Activated naive CD4-positive, alpha-beta T cell treated with anti-CD3 and anti-CD28 coated beads, Interleukin-2, amount 50 U/mL, for 72 hours (primary cell): ENCODE data around the gene CAPN9. TPM values are rescaled to one million over a fixed set of nuclear protein-coding genes. Genes with fewer than 3 reads are reported as not detected.

Experiments
- ATAC-seq, 2 donors: fragments of 150-1000 bp; cut with Tn5 transposase; 2 replicates each; pipeline ENCODE4 v1.10.0; 2021; ENCODE audit warnings: mild to moderate bottlenecking in 2 of 2, moderate library complexity in 2 of 2
- DNase-seq, 2 donors: peaks; one replicate each; pipeline ENCODE4 v3.0.0; 2021 to 2022; ENCODE audit warnings: low spot score in 2 of 2
- H3K27ac Mint-ChIP-seq, 2 donors: one replicate each; pipeline ENCODE4 v1.8.0; 2022; ENCODE audit warnings: mild to moderate bottlenecking in 2 of 2, mixed read lengths in 2 of 2
- H3K36me3 Mint-ChIP-seq, 2 donors: one replicate each; pipeline ENCODE4 v1.8.0; 2022; ENCODE audit warnings: mixed read lengths in 2 of 2
- H3K9me3 Mint-ChIP-seq, 2 donors: one replicate each; pipeline ENCODE4 v1.8.0; 2022; ENCODE audit warnings: mixed read lengths in 2 of 2
- total RNA-seq, 2 donors: library from RNA; stranded (reverse); gene quantifications; one replicate each; pipeline ENCODE4 v1.2.3, GENCODE V29; 2022

CAPN9 gene
- total RNA-seq, 2 donors from 2014 or later: not detected

DNA sequence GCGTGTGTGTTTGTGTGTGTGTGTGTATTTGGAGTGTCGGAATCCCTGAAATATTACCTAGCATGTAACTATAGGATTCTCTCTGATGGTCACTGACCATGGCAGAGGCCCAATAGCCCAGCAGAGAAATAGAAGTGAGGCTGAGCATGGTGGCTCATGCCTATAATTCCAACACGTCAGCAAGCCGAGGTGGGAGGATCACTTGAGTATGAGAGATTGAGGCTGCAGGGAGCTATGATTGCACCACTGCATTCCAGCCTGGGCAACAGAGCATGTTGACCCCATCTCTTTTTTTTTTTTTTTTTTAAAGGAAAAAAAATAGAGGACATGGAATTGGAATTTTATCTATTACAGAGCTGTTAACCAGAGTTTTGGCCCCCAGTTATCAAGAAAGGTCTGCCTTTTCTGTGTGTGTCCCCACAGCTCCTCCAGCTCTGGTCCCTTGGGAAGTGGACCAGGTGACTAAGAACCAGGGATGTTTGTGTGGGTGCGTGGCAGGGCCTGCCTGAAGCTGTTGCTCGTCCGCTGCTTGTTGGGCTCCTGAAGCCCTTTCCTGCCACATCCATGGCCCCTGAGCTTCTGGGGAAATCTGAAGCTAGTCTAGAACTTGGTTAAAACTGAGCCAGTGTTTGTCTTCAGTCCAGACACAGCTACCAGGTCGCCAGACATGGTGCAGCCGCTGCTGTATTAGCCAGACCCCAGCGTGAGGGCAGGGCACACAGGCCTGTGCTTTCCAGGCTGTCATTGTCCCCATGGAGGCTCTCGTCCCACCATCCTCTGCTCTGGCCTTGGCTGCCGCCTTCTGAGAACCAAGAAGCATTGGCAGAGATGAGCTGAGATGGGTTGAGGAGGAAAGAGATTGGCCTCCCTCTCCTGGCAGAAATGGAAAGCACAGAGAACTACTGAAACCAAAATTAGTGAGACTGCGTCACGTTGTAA, 25.5 kb downstream of the CAPN9 start:
- DNase-seq (no peak), ATAC-seq (no peak)
- H3K27ac Mint-ChIP-seq: no peak overlapping the region
- H3K9me3 Mint-ChIP-seq: no peaks in the 10 kb centered on the region
- H3K36me3 Mint-ChIP-seq: no peaks in the 10 kb centered on the region

DNA sequence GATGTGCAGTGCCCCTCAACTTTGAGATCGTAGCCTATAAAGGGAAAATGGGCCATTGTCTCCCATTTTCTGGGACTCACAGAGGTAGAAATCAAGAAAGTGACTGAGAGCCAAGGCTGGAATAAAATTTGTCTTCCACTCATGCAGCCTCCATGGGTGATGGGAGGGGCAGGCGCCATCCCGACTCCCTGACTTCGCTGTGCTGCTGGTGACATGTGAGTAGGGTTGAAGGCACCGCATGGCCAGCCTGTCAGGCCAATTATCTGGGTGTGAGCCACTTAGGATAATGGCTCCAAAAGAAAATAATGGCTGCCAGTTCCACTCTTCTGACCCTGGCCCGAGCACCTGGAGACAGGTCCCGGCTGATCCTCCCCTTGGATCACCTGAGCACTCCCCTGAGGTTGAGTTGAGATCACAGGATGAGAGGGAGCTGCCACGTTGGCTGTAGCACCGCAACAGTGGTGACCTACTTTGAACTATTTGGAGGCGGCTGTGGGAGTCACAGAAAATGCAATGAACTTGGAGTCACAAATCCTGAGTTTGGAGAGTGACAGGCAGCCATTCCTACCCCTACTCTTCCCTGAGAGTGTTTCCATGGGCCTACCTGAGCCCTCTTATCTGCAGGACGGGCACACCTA, 26.3 kb downstream of the CAPN9 start:
- H3K36me3 Mint-ChIP-seq: no peaks in the 10 kb centered on the region
- DNase-seq (no peak), ATAC-seq (no peak)
- no peak overlapping the region for H3K27ac Mint-ChIP-seq
- no peaks in the 10 kb centered on the region for H3K9me3 Mint-ChIP-seq

DNA sequence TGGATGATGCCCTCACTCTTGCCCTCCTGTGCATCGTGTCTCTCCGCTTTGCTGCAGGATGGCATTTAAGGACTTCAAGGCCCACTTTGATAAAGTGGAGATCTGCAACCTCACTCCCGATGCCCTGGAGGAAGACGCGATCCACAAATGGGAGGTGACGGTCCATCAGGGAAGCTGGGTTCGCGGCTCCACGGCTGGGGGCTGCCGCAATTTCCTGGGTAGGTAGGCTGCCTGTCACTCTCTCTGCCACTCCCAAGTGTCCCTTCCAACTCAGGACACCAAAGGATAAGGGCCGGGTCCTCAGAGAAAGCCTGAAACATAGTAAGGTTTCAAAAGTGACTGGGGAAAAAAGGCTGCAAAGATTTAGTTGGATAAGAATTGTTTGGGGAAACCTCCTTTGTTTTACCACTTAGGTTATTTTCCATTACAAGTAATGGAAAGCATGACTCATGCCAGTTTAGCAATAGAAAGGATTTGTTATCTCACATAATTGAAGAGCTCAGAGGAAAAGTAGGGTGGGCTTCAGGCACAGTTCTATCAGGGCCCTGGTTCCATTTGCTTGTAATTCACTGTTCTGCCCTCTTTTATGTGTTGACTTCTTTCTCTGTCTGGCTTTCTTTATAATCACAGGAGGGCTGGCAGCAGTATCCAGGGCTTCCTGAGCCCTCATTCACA, 31.9 kb downstream of the CAPN9 start:
- ATAC-seq: no peak
- DNase-seq: no peak
- Mint-ChIP-seq H3K27ac (no peak overlapping the region), H3K9me3 (no peaks in the 10 kb centered on the region), H3K36me3 (no peaks in the 10 kb centered on the region)

DNA sequence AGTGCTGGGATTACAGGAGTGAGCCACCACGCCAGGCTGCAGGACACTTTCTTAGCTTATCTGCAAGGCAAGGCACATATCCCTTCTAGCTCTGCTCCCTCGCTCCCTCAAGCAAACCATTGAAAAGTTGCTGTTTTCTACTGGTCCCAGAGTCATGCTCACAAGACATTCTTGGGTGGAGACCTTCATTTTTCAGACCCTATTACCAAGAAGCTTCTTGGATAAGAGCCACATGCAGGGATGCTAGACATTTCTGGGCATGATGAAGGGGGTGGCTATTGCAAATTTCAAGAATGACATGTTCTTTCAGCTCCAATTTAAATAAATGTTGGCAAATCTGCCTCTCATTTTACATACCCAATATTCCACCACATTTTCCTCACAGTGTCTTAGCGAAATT, 33.9 kb downstream of the CAPN9 start:
- Mint-ChIP-seq H3K36me3 (no peaks in the 10 kb centered on the region), H3K9me3 (no peaks in the 10 kb centered on the region), H3K27ac (no peak overlapping the region)
- DNase-seq: no peak
- no peak for ATAC-seq

DNA sequence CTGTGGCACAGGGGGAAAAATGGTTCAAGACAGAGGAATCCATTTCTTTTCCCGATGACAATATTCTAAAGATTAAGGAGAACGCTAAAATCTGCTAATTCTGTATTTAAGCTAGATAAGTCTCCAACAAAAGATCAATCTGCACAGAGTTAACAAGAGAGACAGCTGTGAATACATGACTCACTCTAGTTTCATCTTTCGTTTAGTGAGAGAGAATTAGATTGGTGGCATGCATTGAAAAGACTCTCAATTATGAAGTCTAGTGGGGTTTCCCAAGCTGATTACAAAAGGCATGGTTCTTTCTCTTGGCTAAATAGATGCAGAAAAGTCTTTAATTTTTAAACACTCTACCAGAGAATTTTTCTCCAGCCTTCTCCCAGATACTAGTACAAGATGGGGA, 34.4 kb downstream of the CAPN9 start:
- no peaks in the 10 kb centered on the region for H3K36me3 Mint-ChIP-seq
- peak in 1 of 2 donors; percentile 86 for ATAC-seq
- no peak for DNase-seq
- H3K9me3 Mint-ChIP-seq: no peaks in the 10 kb centered on the region
- H3K27ac Mint-ChIP-seq: no peak overlapping the region

DNA sequence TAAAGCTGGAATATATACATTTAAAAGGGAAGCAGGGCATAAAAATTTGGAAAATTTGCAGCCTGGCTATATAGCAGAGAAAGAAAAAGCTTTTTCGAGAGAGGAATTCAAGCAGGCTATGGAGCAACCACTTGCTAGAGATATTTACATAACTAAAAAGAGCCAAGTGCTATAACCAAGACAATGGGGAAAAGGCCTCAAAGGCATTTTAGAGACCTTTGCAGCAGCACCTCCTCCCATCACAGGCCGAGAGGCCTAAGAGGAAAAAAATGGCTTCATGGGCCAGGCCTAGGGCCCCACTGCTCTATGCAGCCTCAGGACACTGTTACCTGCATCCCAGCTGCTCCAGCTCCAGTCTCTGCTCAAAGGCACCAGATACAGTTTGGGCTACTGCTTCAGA, 37.0 kb downstream of the CAPN9 start:
- Mint-ChIP-seq H3K27ac (no peak overlapping the region), H3K36me3 (no peaks in the 10 kb centered on the region), H3K9me3 (no peaks in the 10 kb centered on the region)
- DNase-seq (no peak), ATAC-seq (no peak)

DNA sequence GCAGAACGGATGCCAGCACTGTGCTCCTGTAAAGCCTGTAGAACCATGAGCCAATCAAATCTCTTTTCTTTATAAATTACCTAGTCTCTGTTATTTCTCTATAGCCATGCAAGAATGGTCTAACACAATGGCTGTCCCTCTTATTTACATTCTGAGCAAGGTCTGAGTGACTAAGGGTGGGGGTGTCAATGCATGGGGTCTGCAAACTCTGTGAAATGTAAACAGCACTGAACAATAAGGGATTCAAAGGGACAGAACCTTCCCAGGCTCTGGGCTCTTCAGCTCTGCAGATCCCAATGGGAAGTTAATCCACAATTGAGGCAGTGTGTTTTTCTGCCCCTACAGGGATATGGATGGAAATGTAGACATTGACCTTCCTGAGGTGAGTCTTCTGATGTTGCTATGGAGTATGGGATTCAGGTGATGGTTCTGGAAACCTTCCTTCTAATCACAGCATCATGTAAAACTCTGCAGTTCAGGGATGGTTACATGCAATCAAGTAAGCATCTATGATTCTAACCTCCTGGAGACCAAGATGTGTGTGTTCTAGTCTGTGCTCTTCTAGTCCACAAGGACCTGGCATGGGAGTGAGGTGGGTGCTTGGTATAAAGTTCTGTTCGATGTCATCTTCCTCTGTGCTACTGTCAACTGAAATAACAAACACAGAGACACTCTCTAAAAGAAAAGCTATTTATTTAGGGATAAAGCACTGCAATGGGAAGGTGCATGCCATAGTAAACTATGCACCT, 38.6 kb downstream of the CAPN9 start:
- H3K36me3 Mint-ChIP-seq: no peaks in the 10 kb centered on the region
- no peak for DNase-seq

DNA sequence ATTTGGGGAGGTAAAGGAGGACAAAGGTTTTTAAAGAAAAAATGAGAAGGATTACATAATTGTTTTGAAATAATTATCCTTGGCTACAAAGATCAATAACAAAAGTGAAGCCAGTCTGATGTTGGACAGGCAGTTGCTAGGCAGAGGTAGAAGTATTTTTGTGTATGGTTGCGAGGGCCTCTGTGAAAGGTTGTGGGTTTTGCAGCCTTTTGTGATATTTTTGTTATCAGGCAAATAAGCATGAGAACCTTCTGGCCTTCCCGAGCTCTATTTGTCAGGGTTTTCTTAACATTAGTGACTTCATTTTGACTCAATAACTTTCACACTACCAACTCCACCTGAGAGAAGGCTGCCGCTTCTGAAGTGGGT, 39.2 kb downstream of the CAPN9 start:
- ATAC-seq: no peak
- DNase-seq: no peak
- H3K36me3 Mint-ChIP-seq: no peaks in the 10 kb centered on the region

More for the DNA sequence above, 38.6 kb downstream of the CAPN9 start:
- no peak for ATAC-seq
- Mint-ChIP-seq H3K9me3 (no peaks in the 10 kb centered on the region), H3K27ac (no peak overlapping the region)

DNA sequence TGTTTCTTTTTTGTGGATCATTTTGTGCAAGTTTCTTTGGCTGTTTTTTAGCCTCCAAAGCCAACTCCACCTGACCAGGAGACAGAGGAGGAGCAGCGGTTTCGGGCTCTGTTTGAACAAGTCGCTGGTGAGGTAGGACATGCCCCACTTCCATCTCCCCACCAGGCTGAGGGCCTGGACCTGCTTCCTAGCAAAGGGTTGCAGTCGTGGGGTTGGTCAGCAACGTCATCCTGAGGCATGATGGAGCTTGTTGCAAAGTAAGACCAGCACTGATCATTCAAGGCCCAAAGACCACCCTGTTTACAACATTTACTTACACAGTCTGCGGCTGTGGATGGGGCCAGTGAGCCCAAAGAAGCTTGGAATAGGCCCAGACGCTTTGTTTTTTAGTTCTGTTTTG, 40.3 kb downstream of the CAPN9 start:
- ATAC-seq: no peak
- H3K36me3 Mint-ChIP-seq: no peaks in the 10 kb centered on the region
- H3K9me3 Mint-ChIP-seq: no peaks in the 10 kb centered on the region
- H3K27ac Mint-ChIP-seq: no peak overlapping the region
- no peak for DNase-seq

More for the DNA sequence above, 39.2 kb downstream of the CAPN9 start:
- Mint-ChIP-seq H3K9me3 (no peaks in the 10 kb centered on the region), H3K27ac (no peak overlapping the region)

DNA sequence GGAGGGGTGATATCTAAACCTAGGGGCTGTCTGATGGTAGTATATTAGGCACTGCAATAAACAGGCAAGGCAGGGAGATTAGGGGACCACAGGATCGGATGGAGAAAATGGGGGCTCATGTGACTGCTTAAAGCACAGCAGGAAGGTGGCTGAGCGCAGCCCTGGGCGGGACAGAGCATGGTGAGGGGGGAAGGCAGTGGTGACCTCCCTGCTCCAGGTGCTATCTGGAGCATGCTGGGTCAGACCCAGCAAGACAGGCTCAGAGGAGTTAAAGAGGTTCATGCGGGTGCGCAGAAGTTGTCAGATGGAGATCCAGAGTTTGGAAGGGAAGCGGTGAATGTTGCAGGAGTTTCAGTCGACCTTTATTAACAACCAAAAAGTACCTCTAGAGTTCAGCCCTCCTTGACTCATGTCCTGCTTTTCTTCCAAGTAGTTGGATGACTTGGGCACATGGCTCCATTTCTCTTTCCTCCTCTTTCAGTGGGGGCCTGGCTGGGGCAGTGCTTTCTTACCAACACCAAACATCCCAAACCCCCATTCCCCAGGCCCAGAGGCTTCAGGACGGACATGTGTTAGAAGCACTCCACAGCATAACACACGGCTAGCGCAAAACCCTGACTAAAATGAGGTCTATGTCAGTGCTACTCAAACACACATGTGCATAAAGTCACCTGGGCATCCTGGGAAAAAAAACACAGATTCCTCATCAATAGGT, 41.5 kb downstream of the CAPN9 start:
- H3K9me3 Mint-ChIP-seq: no peaks in the 10 kb centered on the region
- no peak overlapping the region for H3K27ac Mint-ChIP-seq
- DNase-seq: no peak
- no peaks in the 10 kb centered on the region for H3K36me3 Mint-ChIP-seq
- ATAC-seq: no peak

DNA sequence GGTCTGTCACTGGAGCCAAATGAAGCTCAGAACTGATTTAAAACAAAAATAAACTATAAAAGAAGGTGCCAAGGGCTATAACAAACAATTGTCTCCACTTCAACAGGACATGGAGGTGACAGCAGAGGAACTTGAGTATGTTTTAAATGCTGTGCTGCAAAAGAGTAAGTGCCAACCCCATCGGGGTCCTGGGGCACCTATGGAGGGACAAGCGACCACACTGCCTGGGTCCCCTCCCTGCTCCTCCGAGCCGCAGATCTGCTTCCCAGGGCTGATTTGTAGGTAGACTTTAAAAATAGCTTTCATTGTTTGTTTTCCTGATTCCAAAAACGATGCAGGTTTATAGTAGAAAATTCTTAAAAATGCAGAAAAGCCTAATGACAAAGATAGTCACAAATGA, 42.8 kb downstream of the CAPN9 start:
- no peak overlapping the region for H3K27ac Mint-ChIP-seq
- ATAC-seq (no peak), DNase-seq (no peak)
- no peaks in the 10 kb centered on the region for H3K36me3 Mint-ChIP-seq
- H3K9me3 Mint-ChIP-seq: no peaks in the 10 kb centered on the region

DNA sequence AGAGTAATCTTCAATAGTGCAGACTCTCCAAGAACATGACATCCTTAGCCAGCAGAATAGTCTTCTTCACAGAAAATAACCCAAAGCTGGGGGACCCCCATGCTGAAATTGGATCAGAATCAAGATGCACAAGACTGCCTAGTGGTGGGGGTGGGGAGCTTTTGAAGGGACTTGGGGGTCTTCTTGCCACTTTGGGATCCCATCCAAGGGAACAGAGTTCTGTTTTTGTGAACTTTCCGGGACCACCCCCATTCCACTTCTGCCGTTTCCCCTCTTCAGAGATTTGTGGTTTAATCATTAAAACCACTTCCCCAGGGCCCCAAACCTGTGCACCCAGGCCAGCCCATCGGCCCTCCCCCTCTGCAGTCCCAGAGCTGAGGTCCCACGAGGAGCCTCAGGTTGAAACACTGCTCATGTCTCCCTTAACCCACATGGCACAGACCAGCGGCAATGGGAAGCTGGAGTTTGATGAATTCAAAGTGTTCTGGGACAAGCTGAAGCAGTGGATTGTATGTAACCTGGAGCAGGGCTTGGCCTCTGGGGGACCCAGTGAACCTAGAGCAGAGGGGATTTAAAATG, 44.9 kb downstream of the CAPN9 start:
- Mint-ChIP-seq H3K36me3 (no peaks in the 10 kb centered on the region), H3K27ac (no peak overlapping the region), H3K9me3 (no peaks in the 10 kb centered on the region)
- DNase-seq (no peak), ATAC-seq (no peak)

DNA sequence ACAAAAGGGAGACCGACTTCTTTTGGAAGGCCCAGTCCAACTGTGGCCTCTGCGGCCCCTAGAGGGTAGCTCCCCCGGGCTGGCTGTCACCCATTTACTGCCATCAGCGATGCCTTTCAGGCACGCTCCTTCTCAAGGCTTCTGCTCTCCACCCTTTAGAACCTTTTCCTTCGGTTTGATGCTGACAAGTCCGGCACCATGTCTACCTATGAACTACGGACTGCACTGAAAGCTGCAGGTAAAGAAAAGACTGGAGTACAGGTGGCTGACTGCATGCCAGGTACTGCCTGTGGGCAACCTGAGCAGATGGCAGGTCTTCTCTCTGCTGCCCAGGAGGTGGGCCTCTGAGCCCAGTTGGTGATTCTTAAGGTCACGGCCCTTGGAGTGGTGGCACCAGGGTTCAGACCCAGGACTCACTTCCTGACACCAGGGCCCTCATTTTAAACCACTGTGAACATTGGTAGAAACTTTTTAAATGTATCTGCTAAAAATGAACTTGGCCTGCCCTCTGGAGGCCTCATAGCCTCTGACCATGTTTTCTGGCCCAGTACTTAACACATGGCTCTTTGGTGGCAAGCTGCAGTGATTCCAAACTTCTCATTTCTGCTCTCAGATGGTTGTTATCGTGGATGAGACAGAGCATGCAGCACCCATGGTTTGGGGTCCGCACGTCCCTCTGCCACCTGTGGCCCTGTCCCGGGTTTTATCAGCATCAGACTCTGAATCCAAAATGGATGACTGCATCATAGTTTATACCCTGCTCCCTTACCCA, 45.7 kb downstream of the CAPN9 start:
- ATAC-seq (no peak), DNase-seq (no peak)
- Mint-ChIP-seq H3K9me3 (no peaks in the 10 kb centered on the region), H3K36me3 (no peaks in the 10 kb centered on the region), H3K27ac (no peak overlapping the region)

DNA sequence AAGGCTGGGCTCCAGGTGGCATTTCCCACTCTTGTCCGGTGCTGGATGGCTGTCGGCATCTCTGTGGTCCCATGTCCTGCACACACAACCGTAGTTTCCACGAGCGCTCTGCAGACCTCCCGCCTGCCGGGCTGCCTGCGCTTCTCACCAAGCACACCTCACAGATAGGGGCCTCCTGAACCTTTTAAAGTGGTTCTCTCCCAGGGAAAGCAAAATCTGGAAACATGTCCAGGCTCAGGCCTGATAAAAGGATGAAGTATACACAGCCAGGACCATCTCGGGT, 46.2 kb downstream of the CAPN9 start:
- DNase-seq: no peak
- no peak for ATAC-seq
- H3K9me3 Mint-ChIP-seq: no peaks in the 10 kb centered on the region
- no peak overlapping the region for H3K27ac Mint-ChIP-seq
- H3K36me3 Mint-ChIP-seq: no peaks in the 10 kb centered on the region

DNA sequence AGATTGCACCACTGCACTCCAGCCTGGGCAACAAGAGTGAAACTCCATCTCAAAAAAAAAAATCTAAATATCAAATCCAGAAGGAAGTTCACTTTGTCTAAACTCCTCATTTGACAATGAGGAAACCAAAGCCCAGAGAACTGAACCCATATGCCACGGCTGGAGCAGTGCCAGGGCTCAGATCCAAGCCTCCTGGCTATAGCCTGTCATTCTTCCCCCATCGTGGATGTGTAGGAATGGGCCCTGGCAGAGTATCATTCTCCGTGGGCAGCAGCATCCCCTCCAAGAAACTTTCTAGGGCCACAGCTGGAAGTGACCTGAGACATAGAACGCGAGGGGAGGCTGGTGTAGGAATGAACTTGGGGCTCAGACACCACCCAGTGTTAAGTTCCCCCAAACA, 47.2 kb downstream of the CAPN9 start:
- H3K9me3 Mint-ChIP-seq: no peaks in the 10 kb centered on the region
- no peaks in the 10 kb centered on the region for H3K36me3 Mint-ChIP-seq
- ATAC-seq (no peak), DNase-seq (no peak)
- H3K27ac Mint-ChIP-seq: no peak overlapping the region
